ENCODE data around the gene ADSS1.

GRCh38 chr14:104718147-104718546 lies 5.9 kb upstream of the ADSS1 start:
- TF ChIP-seq POLR2AphosphoS5 (IDR thresholded peaks at IDR 0.05; ENCODE audit: borderline replicate concordance, low read depth, low read length) (no peak), EZH2 (IDR thresholded peaks at IDR 0.05) (no peak), FOXP2 (optimal IDR thresholded peaks at IDR 0.05; ENCODE audit: control extremely low read depth, extremely low read length, insufficient read depth) (no peak)

All from SK-N-MC (cell line).